HG03439 (cell line): ENCODE results near the gene EMX1.

Source experiments
- ATAC-seq: cut with Tn5 transposase; IDR thresholded peaks from one replicate; pipeline ENCODE4 v1.9.1; 2021; ENCODE audit warnings: mild to moderate bottlenecking, moderate library complexity; ENCODE audit not compliant: unreplicated experiment

The EMX1 gene

GRCh38 chr2:72942293-72942692, 25.0 kb downstream of the EMX1 start:
- no peak for ATAC-seq

GRCh38 chr2:72942881-72943418, 25.6 kb downstream of the EMX1 start:
- ATAC-seq, result no peak

- ATAC-seq, result no peak
Observed at GRCh38 chr2:72943540-72944395, 26.4 kb downstream of the EMX1 start.

GRCh38 chr2:72944804-72945449, 27.6 kb downstream of the EMX1 start:
- no peak for ATAC-seq

GRCh38 chr2:72945450-72946019, 28.2 kb downstream of the EMX1 start:
- ATAC-seq, result no peak

GRCh38 chr2:72946466-72946865, 29.1 kb downstream of the EMX1 start:
- no peak for ATAC-seq

GRCh38 chr2:72947952-72948830, 30.9 kb downstream of the EMX1 start:
- ATAC-seq, result no peak

- ATAC-seq, result no peak
Observed at GRCh38 chr2:72949045-72949444, 31.7 kb downstream of the EMX1 start.

GRCh38 chr2:72949642-72950041, 32.3 kb downstream of the EMX1 start:
- no peak for ATAC-seq

GRCh38 chr2:72950558-72951255, 33.4 kb downstream of the EMX1 start:
- no peak for ATAC-seq

GRCh38 chr2:72951303-72952095, 34.2 kb downstream of the EMX1 start:
- no peak for ATAC-seq

GRCh38 chr2:72952110-72952823, 34.9 kb downstream of the EMX1 start:
- ATAC-seq, result no peak

- no peak for ATAC-seq
Observed at GRCh38 chr2:72952961-72953360, 35.6 kb downstream of the EMX1 start.

- ATAC-seq, result no peak
Observed at GRCh38 chr2:72953528-72953927, 36.2 kb downstream of the EMX1 start.

- ATAC-seq, result no peak
Observed at GRCh38 chr2:72953976-72954375, 36.7 kb downstream of the EMX1 start.

- no peak for ATAC-seq
Observed at GRCh38 chr2:72954376-72955227, 37.3 kb downstream of the EMX1 start.

- ATAC-seq, result no peak
Observed at GRCh38 chr2:72955228-72956049, 38.1 kb downstream of the EMX1 start.
